GM18520 (cell line): ENCODE results near the gene NUP93.
"Not testable (repeated sequence)": the region's sequence is repeated elsewhere in the genome, so short reads cannot be mapped to it uniquely, and the experiment has no call there.

ENCODE experiments used
- ATAC-seq: cut with Tn5 transposase; IDR thresholded peaks from one replicate; pipeline ENCODE4 v1.9.1; 2021; ENCODE audit not compliant: unreplicated experiment

The NUP93 gene

DNA sequence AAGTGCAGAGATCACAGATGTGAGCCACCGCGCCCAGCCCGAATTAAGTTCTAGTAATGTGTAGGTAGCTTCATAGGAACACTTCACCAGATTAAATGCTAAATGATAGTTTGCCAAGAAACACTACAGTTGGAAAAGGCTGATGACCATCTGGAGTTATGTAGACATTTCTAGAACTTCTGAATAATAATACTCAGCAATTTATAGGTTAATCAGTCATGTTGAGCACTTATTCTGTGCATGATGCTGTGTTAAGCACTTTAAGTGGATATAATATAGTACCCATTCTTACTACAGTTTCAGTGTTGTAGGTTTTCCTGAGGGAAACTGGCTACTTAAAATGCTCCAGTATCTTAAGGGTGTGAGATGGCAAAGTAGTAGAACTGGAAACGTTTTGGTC, 45.2 kb downstream of the NUP93 start:
- no peak for ATAC-seq

DNA sequence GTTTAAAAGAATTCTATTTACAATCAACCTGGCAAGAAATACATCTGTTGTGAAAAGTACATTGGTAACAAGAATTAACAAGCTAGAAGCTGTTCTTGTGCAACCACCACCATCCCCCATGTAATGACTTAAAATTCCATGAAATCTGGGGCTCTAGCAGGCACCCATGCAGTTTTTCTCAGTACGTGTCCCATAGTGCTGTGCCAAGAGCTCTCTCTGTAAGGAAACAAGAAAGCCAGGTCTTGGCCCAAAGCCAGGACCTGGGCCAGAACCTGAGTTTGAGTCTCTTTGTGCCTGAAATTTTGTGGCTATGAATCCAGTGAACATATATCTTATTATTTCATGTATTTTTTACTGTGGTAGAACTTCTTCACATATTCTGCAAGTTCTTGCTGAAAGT, 46.6 kb downstream of the NUP93 start:
- no peak for ATAC-seq

DNA sequence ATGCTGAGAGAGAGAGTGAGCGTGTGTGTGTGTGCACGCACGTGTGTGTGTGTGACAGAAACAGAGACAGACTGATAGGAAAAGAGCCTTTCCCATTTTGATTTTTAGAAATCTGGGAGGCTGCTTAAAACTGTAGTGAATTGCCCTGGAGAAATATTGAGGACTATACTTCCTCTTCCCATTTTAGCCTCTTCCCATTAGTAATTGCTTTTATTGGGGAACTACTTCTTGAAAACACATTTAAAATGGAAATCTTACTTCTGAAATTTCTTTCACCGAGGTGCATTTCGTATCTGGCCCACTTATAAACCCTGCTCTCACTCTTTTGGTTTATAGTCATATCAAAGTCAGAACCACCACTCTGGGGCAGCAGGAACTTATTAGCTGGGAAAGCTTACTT, 47.1 kb downstream of the NUP93 start:
- ATAC-seq, result no peak

DNA sequence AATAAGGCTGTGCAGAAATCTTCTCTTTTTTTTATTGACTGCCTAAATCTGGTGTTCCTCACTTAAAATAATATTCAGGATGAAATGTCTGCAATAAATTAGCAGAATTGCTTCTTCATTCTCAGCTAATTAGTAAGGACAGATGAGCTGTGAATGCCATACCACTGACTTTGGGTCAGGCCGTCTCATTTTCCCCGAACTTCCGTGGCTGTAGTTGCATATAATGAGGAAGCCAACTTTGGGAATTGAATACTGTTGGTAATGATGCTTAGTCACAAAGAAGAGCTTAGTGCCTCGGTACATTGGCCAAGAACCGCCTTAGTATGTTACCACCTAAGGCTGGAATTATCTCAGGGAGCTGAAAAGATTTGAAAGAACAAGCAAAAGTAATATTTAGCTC, 47.6 kb downstream of the NUP93 start:
- no peak for ATAC-seq

DNA sequence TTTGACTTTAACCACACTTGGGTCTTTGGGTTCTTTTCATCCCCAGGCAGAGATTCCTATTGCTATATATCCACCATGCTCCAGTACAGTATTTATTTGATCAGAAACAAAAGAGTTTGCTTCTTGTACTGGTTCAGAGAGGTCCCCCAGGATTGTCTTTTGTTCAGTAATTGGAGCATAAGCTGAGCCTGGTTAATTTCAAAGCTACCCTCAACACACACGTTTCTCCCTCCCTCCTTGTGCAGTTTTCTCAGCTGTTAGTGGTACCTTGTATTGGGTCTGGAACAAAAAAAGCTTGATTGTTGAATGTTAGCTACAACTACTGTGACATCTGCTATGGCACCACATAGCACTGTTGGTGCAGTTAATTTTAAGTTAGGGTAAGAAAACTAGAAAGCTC, 50.0 kb downstream of the NUP93 start:
- ATAC-seq, result no peak

DNA sequence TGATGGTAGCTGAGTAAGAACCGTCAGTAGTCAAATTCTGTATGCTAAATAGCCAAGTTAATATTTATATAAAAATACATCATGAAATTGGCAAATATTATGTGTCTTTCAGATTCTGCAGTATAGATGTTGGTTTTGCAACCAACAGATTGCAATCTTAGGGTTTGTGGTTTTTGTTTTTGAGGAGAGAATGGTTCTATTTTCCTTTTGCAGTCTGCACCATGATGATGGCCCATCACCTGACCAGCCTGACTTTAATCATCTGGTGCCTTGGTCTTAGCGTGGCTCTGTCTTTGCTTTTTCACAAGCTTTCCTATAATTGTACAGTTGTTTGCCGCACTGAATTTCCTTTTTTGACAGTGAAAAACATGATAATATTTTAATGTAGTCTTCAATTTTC, 50.7 kb downstream of the NUP93 start:
- ATAC-seq, result no peak

DNA sequence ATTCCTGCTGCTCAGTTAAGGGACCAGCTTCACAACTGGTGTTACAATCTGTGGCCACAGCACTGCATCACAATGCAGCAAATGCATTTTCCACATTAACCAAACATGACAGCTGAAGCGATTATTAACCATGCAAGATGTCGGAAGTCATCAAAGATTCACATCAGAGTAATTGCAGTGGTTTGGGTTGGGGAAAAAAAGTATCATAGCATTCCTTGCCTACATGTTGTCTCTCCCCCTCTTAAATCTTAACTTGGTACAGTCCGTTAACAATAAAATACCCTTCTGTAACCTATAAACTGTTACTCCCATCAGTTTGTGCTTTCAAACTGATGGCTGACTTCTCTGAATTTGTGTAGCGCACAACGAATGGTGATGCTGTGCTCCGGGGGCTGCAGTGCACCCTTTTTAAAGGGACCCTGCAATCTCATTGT, 51.6 kb downstream of the NUP93 start:
- ATAC-seq, result no peak

DNA sequence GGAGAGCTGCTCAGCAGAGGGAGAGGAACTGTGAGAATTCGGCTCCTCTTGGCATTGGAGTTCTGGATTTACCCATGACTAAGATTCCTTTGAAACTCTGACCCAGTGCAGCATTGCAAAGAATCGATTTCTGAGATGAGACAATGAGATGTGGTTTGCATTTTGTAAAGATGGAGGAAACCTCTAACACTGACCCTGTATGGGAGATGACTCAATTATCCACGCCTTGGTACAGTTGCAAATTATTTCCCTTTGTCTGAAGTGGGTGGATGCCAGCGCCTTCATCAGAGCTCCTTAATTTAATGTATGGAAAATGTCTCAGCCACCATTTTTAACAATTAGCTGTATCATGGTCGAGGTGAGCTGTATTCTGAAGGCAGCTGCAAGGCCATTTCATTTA, 53.4 kb downstream of the NUP93 start:
- ATAC-seq, result no peak

DNA sequence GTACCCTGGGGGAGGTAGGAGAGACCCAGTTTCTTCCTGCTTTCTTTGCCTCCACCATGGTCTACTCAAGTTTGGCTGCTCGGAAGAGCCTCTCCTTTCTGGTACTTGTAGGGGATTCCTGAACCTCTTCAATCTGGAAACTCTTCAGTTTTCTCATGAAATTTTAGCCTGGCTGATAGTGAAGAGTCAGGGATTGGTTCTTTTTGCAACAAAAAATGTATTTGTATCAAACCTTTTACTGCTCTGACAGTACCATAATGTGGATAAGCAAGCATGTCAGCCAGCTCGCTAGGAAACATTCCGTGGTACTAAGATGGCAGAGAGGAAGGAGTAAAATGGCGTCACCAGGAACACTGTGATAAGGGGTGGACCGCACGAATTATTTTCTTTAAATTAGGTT, 55.4 kb downstream of the NUP93 start:
- no peak for ATAC-seq

DNA sequence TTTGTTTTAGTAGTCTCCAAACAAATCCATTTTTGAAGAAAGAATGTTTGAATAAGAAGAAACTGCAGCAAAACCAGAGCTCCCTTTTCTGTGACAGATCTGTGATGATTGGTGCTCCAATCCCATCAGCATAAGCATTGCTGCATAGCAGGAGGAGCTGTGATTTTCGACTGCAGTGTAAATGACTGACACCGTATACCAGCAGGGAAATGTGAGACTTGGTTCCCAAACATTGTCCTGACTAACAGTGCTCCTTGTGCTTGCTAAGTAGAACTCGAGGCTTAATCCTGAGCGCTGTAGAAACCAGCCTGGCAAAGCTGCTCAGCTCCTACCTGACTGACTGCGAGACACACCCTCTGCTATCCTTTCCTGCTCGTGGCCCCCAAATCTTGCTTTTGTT, 57.2 kb downstream of the NUP93 start:
- ATAC-seq, result no peak

DNA sequence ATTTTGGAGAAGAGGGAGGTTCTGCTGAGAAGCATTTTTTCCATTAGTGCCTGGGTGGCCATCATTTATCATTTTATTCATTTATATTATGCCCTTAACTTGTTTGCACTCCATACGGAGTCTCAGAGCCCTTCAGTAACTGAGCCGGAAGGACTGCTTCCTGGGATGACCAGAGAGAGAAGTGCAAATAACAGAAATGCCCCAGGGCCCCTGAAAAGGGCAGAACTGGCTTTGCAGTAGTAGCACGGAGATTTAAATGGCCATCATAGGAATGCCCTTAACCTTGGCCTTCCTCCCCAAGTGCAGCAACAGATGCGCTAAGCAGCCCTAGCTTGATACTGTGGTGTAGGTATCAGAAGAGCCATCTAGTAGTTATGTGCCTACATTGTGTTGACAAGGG, 58.5 kb downstream of the NUP93 start:
- ATAC-seq, result no peak

DNA sequence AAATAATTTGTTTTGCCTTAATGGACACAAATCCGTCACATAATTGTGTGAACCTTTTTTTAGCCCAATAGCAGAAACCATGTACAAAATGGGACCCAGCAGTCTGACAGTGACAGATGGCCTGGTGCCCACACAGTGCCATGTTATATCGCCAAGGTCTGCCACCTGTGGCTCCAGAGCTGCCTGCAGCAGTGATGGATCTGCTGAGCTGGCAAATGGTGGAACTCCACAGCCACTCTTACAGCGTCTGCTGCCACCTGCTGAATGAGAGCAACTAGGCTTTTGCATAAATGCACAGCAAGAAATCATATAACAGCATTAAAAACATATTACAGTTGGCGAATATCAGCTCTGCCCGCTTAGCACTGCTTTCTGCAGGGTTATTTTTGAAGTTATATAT, 59.4 kb downstream of the NUP93 start:
- ATAC-seq, result no peak

DNA sequence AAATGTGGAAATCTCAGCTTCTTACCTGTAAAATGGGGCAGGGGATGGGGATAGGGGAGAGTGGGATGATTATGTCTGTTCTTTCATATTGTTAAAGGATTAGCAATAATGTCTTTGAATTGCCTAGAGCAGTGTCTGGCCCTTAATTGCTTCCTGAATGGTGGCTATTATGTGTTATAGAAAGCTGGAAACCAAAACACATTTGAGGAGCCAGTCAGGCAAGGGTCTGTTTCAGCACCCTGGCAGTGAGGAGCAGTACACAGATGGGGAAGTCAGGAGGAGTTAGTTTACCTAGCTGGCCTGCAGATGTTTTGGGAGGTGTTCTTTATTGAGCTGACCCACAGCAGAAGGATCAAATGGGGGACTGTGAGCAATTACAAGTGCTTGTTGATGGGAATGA, 63.0 kb downstream of the NUP93 start:
- no peak for ATAC-seq

DNA sequence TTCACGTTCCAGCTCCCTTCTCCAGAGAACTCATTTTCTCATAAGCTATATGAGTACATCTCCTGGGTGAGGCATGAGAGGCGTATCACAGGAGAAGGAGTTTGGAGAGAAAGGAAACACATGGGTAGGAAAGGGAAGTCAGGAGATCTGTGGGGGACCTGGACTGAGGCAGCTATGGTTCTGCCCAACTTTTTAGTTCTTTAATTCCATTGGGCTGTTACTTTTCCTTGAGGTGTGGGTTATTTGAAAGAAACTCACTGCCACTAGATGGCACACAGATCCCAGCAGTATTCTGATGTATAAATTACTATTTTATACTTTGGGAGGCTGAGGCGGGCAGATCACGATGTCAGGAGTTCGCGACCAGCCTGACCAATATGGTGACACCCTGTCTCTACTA, 63.6 kb downstream of the NUP93 start:
- no peak for ATAC-seq

DNA sequence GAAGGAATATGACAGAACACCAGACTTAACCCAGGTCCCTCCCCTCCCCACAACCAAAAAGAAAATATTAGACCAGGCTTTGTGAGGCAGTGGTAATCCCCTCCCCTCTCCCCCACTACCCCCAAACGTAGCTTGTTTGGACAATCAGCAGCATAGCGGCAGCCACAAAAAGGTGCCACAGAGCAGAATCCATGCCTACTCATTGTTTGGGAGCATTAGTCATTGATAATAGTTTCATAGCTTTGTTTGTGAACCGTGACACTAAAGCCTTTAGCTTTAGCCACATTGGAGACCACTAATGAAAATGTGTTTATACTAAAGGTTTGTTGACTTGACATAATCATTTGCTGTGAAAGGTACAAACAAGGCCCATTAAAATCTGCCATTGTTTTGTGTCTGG, 65.1 kb downstream of the NUP93 start:
- ATAC-seq, result no peak

DNA sequence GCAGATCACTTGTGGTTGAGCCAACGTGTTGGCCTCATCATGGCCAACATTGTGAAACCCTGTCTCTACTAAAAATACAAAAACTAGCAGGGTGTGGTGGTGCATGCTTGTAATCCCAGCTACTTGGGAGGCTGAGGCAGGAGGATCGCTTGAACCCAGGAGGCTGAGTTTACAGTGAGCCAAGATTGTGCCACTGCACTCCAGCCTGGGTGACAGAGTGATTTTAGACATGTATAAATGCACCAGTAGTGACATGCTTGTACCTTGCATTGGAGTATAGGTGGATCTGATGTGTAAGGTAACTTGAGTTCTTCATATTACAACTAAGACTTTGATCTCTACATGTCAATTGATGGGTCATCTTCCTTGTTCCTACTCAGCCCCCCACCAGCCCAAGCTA, 67.1 kb downstream of the NUP93 start:
- not testable (repeated sequence) for ATAC-seq

DNA sequence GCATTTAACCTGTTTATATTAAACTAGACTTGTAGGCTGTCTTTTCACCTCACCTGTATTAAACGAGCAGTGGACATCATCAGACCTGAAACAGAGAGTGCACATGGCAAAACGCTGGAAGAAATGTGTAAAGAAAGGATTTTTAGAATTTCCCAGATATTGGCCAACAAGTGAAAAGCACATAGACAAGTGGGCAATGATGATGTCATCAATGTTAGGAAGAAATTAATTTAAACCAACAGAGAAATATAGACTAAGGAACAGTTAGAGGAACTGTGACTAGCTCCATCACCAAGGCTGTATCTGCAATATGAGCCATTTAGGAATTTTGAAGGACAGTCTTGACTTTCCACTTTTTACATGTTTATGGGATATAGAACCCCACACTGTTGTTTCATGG, 67.9 kb downstream of the NUP93 start:
- ATAC-seq, result no peak

DNA sequence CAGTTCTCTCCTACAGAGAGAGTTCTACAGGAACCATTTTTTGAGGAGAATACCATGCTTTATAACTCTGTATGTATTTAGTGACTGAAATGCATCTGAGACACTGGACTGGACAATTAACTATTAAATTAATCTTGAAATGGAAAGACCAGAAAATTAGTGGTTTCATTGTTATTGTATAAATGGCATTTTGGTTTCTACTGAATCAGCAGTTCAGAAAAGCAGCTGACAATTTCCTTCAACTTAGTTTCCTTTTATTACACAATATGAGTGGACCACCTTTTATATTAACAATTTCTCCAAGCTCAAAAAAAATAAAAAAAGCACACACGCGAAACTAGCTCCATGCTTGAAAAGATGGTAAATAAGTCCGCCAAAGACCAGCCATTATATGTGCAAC, 69.0 kb downstream of the NUP93 start:
- ATAC-seq, result no peak

DNA sequence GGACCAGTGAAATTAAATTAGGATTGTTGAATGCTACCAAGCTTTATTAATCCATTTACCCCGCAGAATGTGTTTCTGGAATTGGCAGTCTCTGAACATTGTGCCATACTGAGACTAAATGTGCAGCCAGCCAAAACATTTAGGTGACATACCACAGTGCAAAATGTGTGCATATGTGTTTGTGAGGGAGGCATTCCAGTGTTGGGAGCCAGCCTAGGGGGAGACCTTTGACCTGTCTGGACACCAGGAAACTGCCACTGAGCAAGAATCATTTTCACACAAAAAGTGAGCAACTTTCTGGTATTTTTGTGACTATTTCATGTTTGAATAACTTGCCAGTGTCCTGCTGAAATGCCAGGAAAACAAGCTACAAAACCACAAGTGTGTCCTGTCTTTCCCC, 70.4 kb downstream of the NUP93 start:
- no peak for ATAC-seq

DNA sequence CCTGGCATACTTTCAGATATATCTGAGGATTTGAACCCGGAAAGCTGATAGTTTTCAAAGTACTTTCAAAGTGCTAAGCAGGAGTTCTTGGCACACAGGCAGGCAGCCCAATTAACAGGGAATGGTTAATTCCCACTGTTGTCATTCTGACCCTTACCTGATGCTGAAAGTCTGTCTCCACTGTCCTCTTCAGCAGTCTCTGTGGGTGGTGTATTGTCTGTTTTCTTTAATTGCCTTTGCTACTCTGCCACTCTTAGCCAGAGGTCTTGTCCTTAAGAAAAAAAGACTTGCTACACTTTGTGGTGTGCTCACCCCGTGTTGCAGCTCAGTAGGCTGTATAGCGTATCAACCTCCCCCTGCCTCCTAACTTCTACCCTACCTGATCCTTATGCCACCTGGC, 71.8 kb downstream of the NUP93 start:
- ATAC-seq, result no peak

DNA sequence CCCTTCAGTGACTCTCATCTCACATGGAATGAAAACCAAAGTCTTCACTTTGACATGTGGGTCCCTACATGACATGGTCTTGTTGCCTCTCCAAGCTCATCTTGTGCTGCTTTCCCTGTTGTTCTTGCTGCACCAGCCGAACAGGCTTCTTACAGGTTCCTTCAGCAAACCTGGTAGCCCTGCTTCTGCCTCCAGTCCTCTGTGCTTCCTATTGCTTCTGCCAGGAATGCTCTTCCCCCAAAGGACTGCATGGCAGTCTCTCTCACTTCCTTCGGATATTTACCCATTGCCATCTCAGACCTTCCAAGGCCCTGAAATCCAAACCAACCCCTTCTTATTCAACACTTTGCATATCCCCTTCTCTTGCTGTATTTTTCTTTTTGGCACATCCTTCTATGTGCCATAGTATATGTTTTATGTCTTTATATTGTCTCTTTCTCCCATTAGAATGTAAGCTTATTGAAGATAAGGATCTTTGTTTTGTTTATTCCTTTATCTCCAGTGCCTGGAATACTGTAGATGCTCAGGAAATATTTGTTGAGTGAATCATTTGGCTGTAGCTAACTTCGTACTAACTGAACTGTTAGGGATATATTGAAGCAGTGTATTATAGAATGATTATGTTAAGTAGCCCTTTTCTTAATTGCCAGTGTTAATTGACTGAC, 77.2 kb downstream of the NUP93 start:
- no peak for ATAC-seq

DNA sequence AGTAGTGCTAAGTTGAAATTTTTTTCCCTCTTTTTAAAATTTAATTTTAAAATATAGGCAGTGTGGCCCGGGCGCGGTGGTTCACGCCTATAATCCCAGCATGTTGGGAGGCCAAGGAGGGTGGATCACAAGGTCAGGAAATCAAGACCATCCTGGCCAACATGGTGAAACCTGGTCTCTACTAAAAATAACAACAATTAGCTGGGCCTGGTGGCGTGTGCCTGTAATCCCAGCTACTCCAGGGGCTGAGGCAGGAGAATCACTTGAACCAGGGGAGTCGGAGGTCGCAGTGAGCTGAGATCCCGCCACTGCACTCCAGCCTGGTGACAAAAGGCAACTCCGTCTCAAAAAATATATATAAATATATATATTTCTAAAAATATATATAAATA, 77.7 kb downstream of the NUP93 start:
- ATAC-seq, result not testable (repeated sequence)

DNA sequence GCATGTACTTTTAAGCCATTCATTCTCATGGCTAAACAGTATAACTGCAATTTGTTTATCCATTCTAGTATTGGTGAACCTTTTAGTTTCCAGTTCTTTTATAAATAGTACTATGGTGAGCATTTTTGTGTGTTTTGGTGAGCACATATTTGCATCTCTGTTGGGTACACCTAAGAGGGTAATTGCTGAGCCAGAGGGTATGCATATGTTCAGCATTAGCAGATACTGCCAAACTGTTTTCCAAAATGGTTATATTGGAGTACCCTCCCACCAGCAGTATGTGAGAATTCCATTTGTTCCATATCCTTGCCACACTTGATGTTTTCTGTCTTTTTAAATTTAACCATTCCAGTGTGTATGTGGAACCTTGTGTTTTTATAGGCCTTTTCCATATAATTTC, 81.0 kb downstream of the NUP93 start:
- ATAC-seq, result no peak

DNA sequence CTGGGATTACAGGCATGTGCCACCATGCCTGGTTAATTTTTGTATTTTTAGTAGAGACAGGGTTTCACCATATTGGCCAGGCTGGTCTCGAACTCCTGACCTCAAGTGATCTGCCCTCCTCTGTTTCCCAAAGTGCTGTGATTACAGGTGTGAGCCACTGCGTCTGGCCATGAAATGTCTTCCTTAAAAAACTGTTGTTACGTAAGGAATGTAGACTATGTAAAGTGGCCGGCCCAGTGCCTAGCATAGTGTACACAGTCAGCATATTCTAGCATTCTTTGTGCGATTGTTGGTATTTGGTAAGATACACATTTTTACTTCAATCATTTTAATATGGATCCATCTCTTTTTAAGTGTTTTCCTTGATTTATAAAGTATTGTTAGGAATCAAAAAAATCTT, 81.7 kb downstream of the NUP93 start:
- not testable (repeated sequence) for ATAC-seq
